KMS-11 (cell line): ENCODE data around the gene FHOD3.

Source experiments
- H2AFZ ChIP-seq: fragments of 200-600 bp; sonication (generic); 2 replicates; pipeline ENCODE4 v1.6.1; 2016; ENCODE audit warnings: antibody characterized with exemption, mixed run types, low read depth
- H3K27ac ChIP-seq: fragments of 200-600 bp; sonication (generic); 2 replicates; pipeline ENCODE4 v1.6.1; 2016; ENCODE audit warnings: mild to moderate bottlenecking, mixed run types
- H3K27me3 ChIP-seq: fragments of 200-600 bp; sonication (generic); 2 replicates; pipeline ENCODE4 v1.6.1; 2017; ENCODE audit warnings: mild to moderate bottlenecking, low read depth, mixed run types, moderate library complexity; ENCODE audit not compliant: insufficient read depth
- H3K36me3 ChIP-seq: fragments of 200-600 bp; sonication (generic); 2 replicates; pipeline ENCODE4 v1.6.1; 2017; ENCODE audit warnings: mild to moderate bottlenecking, mixed run types; ENCODE audit not compliant: insufficient read depth
- H3K4me1 ChIP-seq: fragments of 200-600 bp; sonication (generic); 2 replicates; pipeline ENCODE4 v1.6.1; 2016; ENCODE audit warnings: mild to moderate bottlenecking, low read depth, mixed run types; ENCODE audit not compliant: poor library complexity, severe bottlenecking
- H3K4me2 ChIP-seq: fragments of 200-600 bp; sonication (generic); 2 replicates; pipeline ENCODE4 v1.7.0; 2016; ENCODE audit warnings: mild to moderate bottlenecking, mixed run types
- H3K4me3 ChIP-seq: fragments of 200-600 bp; sonication (generic); IDR thresholded peaks from 2 replicates; pipeline ENCODE4 v1.6.1; 2017; ENCODE audit warnings: low read depth, low read length, mixed read lengths; ENCODE audit not compliant: insufficient read depth
- H3K79me2 ChIP-seq: fragments of 200-600 bp; sonication (generic); 2 replicates; pipeline ENCODE4 v1.6.1; 2016; ENCODE audit warnings: low read depth, mixed run types; ENCODE audit not compliant: insufficient read depth
- H3K9ac ChIP-seq: fragments of 200-600 bp; sonication (generic); 2 replicates; pipeline ENCODE4 v1.6.1; 2016; ENCODE audit warnings: mild to moderate bottlenecking, mixed run types
- H4K20me1 ChIP-seq: fragments of 200-600 bp; sonication (generic); 2 replicates; pipeline ENCODE4 v1.6.1; 2016; ENCODE audit warnings: mild to moderate bottlenecking, mixed run types; ENCODE audit not compliant: insufficient read depth
- CTCF ChIP-seq: fragments of 200-600 bp; sonication (generic); conservative IDR thresholded peaks from 2 replicates; pipeline ENCODE4 v1.6.1; 2017; ENCODE audit warnings: low read depth, mild to moderate bottlenecking, antibody characterized with exemption, low read length, moderate library complexity, mixed read lengths

FHOD3 gene

DNA sequence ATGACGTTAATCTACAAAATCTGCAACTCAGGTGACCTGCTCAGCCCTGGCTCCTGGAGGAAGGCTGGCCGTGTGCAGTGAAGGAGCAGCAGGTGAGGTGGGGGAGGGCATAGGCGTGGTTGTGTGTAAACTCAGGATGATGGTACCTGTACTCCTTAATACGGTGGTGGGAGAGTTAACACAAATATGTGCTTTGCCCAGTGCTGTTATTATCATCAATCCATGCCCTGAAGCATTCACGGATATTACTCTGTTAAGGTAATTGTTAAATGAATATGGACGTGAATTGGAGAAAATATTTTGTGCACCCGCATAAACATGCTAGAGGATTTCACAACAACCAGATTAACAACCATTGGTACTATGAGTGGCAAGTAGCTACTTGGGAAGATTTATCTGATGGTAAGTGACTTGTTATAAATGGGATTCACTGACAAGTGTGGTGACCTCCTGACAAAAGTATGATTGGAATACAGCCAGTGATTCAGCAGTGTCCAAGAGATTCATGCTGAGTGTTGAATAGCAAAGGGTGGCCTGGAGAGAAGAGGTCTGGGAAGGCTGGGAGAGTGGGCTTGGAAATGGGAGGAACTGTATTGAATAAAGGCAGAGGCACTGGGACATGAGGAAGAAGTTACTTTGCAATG is 337.2 kb downstream of the FHOD3 start:
- H2AFZ ChIP-seq = no peak overlapping the region
- no peaks in the 10 kb centered on the region for H3K79me2 ChIP-seq
- no peaks in the 10 kb centered on the region for H3K36me3 ChIP-seq
- H3K27me3 ChIP-seq = no peaks in the 10 kb centered on the region
- TF ChIP-seq CTCF = no peak
- no peak overlapping the region for H3K9ac ChIP-seq
- H3K4me2 ChIP-seq = no peak overlapping the region
- no peaks in the 10 kb centered on the region for H4K20me1 ChIP-seq
- H3K4me1 ChIP-seq = no peaks in the 10 kb centered on the region
- H3K27ac ChIP-seq = no peak overlapping the region
- no peak overlapping the region for H3K4me3 ChIP-seq

GRCh38 chr18:36635414-36636096 is 338.0 kb downstream of the FHOD3 start:
- H3K9ac ChIP-seq = no peak overlapping the region
- H3K4me3 ChIP-seq = no peak overlapping the region
- no peak overlapping the region for H3K4me2 ChIP-seq
- H3K36me3 ChIP-seq = no peaks in the 10 kb centered on the region
- H3K27ac ChIP-seq = no peak overlapping the region
- no peak overlapping the region for H2AFZ ChIP-seq
- H3K27me3 ChIP-seq = no peaks in the 10 kb centered on the region
- H4K20me1 ChIP-seq = no peaks in the 10 kb centered on the region
- TF ChIP-seq CTCF = no peak
- no peaks in the 10 kb centered on the region for H3K4me1 ChIP-seq
- no peaks in the 10 kb centered on the region for H3K79me2 ChIP-seq

- Histone ChIP-seq H3K4me3 (no peak overlapping the region), H2AFZ (no peak overlapping the region), H3K4me2 (no peak overlapping the region), H4K20me1 (no peaks in the 10 kb centered on the region), H3K27me3 (no peaks in the 10 kb centered on the region), H3K27ac (no peak overlapping the region), H3K9ac (no peak overlapping the region), H3K79me2 (no peaks in the 10 kb centered on the region), H3K36me3 (no peaks in the 10 kb centered on the region), H3K4me1 (no peaks in the 10 kb centered on the region)
- TF ChIP-seq CTCF = no peak
Measured at GRCh38 chr18:36636237-36636817, 338.8 kb downstream of the FHOD3 start.

GRCh38 chr18:36638224-36638623 is 340.7 kb downstream of the FHOD3 start:
- Histone ChIP-seq H3K79me2 (no peaks in the 10 kb centered on the region), H4K20me1 (no peaks in the 10 kb centered on the region), H3K27me3 (no peaks in the 10 kb centered on the region), H3K27ac (no peak overlapping the region), H3K4me3 (no peak overlapping the region), H2AFZ (no peak overlapping the region), H3K4me1 (no peaks in the 10 kb centered on the region), H3K36me3 (no peaks in the 10 kb centered on the region), H3K9ac (no peak overlapping the region), H3K4me2 (no peak overlapping the region)
- no peak for TF ChIP-seq CTCF
